K562 (cell line): ENCODE results near the gene ZNF407. TPM values are rescaled to one million over a fixed set of nuclear protein-coding genes. Genes with fewer than 3 reads are reported as not detected.

Experiments used
- ATAC-seq: fragments of 200-7000 bp; cut with Tn5 transposase; 3 replicates; pipeline ENCODE4 v1.9.1; 2020; ENCODE audit warnings: moderate library complexity
- BruUV-seq: library from RNA; stranded (reverse); fragments of 400-500 nt; replicated peaks from 2 replicates; lab custom pipeline; 2021; lab: Mats Ljungman, UMichigan
- CTCF ChIA-PET: fragments of 300-600 bp; formaldehyde crosslinking; extraction: SDS; loops from one replicate; lab custom pipeline; 2021; ENCODE audit warnings: low intra/inter-chr PET ratio; lab: Yijun Ruan, JAX
- POLR2A ChIA-PET: fragments of 300-600, 350-650 bp; sonication (Branson Sonifier 250); formaldehyde crosslinking; extraction: SDS; loops from one replicate; lab custom pipeline; 2021; ENCODE audit warnings: antibody characterized with exemption, inconsistent platforms; lab: Yijun Ruan, JAX
- DNase-seq, 4 experiments: peaks; one replicate each; pipeline versions ENCODE4 v3.0.0 to v3.0.0-alpha.2; 2011 to 2018; ENCODE audit warnings: low spot score in 3 of 4, mixed read lengths in 3 of 4; ENCODE audit errors: extremely low read depth in 1 of 4
- FAIRE-seq: peaks from 2 replicates; lab custom pipeline; 2011; peaks lifted over from hg19 to GRCh38; lab: Jason Lieb, UNC
- H2AFZ ChIP-seq: 2 replicates; pipeline ENCODE4 v1.6.0; 2011; ENCODE audit warnings: low read depth, low read length, control low read depth, inconsistent platforms
- H3K27ac ChIP-seq: fragments of 200-600 bp; 3 replicates; pipeline ENCODE4 v1.8.0; 2011; ENCODE audit warnings: low read depth, mild to moderate bottlenecking, control low read depth, inconsistent platforms, low read length, moderate library complexity, mixed read lengths; ENCODE audit errors: extremely low read depth
- H3K27me3 ChIP-seq, 2 experiments: fragments of 300-600 bp in 1 of 2; 2 replicates in 1 of 2; 3 replicates in 1 of 2; pipeline versions ENCODE4 v1.6.0 to v1.8.0; 2011; ENCODE audit warnings: inconsistent platforms in 2 of 2, low read length in 2 of 2, mild to moderate bottlenecking in 1 of 2, mixed read lengths in 1 of 2, moderate library complexity in 1 of 2; ENCODE audit not compliant: control insufficient read depth in 2 of 2, insufficient read depth in 2 of 2
- H3K36me3 ChIP-seq: fragments of 300-600 bp; 3 replicates; pipeline ENCODE4 v1.8.0; 2011; ENCODE audit warnings: mild to moderate bottlenecking, low read length, inconsistent platforms; ENCODE audit not compliant: control insufficient read depth, insufficient read depth
- H3K4me1 ChIP-seq, 2 experiments: fragments of 200-600 bp in 1 of 2; replicated peaks in 1 of 2; 2 replicates in 1 of 2; 3 replicates in 1 of 2; pipeline versions ENCODE4 v1.5.1 to v1.8.0; 2011; ENCODE audit warnings: inconsistent platforms in 2 of 2, low read length in 2 of 2, mild to moderate bottlenecking in 1 of 2, mixed read lengths in 1 of 2, moderate library complexity in 1 of 2; ENCODE audit not compliant: control insufficient read depth in 2 of 2, insufficient read depth in 2 of 2
- H3K4me2 ChIP-seq: 2 replicates; pipeline ENCODE4 v1.6.1; 2011; ENCODE audit warnings: low read length, control low read depth, inconsistent platforms, mixed read lengths; ENCODE audit not compliant: insufficient read depth
- H3K4me3 ChIP-seq: fragments of 200-600 bp; sonication (generic), shearing (Covaris generic); 2 replicates; pipeline ENCODE4 v1.5.1; 2016; ENCODE audit warnings: control low read depth, inconsistent platforms
- H3K79me2 ChIP-seq: fragments of 200-600 bp; 3 replicates; pipeline ENCODE4 v1.8.0; 2011; ENCODE audit warnings: low read length, inconsistent platforms; ENCODE audit not compliant: control insufficient read depth, insufficient read depth
- H3K9ac ChIP-seq, 2 experiments: 2 replicates each; pipeline versions ENCODE4 v1.6.0 to v1.6.1; 2011; ENCODE audit warnings: low read depth in 2 of 2, low read length in 2 of 2, control low read depth in 1 of 2, inconsistent platforms in 1 of 2, mild to moderate bottlenecking in 1 of 2, mixed read lengths in 1 of 2; ENCODE audit not compliant: insufficient read depth in 1 of 2
- H3K9me1 ChIP-seq: one replicate; pipeline ENCODE4 v1.6.0; 2011; ENCODE audit warnings: inconsistent platforms, mild to moderate bottlenecking, low read length, moderate library complexity; ENCODE audit not compliant: control insufficient read depth, insufficient read depth
- H3K9me3 ChIP-seq: replicated peaks from 2 replicates; pipeline ENCODE4 v1.5.1; 2011; ENCODE audit warnings: low read depth, low read length, inconsistent platforms; ENCODE audit not compliant: control insufficient read depth, insufficient read depth
- H4K20me1 ChIP-seq: replicated peaks from 2 replicates; pipeline ENCODE4 v1.6.1; 2011; ENCODE audit warnings: low read length, inconsistent platforms, mixed read lengths; ENCODE audit not compliant: control insufficient read depth, insufficient read depth
- CC2D1A ChIP-seq: fragments of 450-650 bp; IDR thresholded peaks from 2 replicates; pipeline ENCODE4 v1.6.1; 2017; ENCODE audit warnings: mild to moderate bottlenecking
- CCNT2 ChIP-seq: IDR thresholded peaks from 2 replicates; pipeline ENCODE4 v1.6.1; 2011; ENCODE audit warnings: borderline replicate concordance, low read depth, mild to moderate bottlenecking, moderate library complexity, mixed read lengths, low read length; ENCODE audit not compliant: insufficient read length; ENCODE audit errors: extremely low read depth
- FOXA3 ChIP-seq, 2 experiments: fragments of 450-650 bp in 1 of 2; sonication (generic) in 1 of 2; formaldehyde crosslinking; IDR thresholded peaks in 1 of 2; conservative IDR thresholded peaks in 1 of 2; 2 replicates each; pipeline versions ENCODE4 v1.4.0 to v1.8.0; 2020 to 2022; ENCODE audit warnings: mild to moderate bottlenecking in 2 of 2, missing genetic modification reagents in 1 of 2
- FOXJ3 ChIP-seq: sonication (generic); formaldehyde crosslinking; IDR thresholded peaks from 2 replicates; pipeline ENCODE4 v1.4.0; 2020; ENCODE audit warnings: mild to moderate bottlenecking, missing genetic modification reagents
- FOXK2 ChIP-seq, 2 experiments: fragments of 450-650 bp; IDR thresholded peaks in 1 of 2; conservative IDR thresholded peaks in 1 of 2; 2 replicates each; pipeline ENCODE4 v1.6.1; 2016; ENCODE audit warnings: low read depth in 2 of 2, mild to moderate bottlenecking in 1 of 2
- FOXP1 ChIP-seq: sonication (generic); formaldehyde crosslinking; IDR thresholded peaks from 2 replicates; pipeline ENCODE4 v1.8.0; 2022; ENCODE audit warnings: mild to moderate bottlenecking, missing genetic modification reagents
- KDM2B ChIP-seq: fragments of 250-450 bp; sonication (Bioruptor Pico); IDR thresholded peaks from 2 replicates; pipeline ENCODE4 v1.8.0; 2021; ENCODE audit warnings: mild to moderate bottlenecking, moderate library complexity
- POLR2B ChIP-seq: fragments of 450-650 bp; IDR thresholded peaks from 2 replicates; pipeline ENCODE4 v1.6.1; 2018; ENCODE audit warnings: low read depth; ENCODE audit not compliant: partially characterized antibody
- SRF ChIP-seq, 2 experiments: fragments of 250-450, 450-650 bp in 1 of 2; sonication (Bioruptor Pico) in 1 of 2; sonication (generic) in 1 of 2; formaldehyde crosslinking; IDR thresholded peaks; 2 replicates each; pipeline versions ENCODE4 v1.5.0 to v1.5.1; 2020 to 2022; ENCODE audit warnings: mild to moderate bottlenecking in 1 of 2, missing genetic modification reagents in 1 of 2
- THRAP3 ChIP-seq: fragments of 450-650 bp; IDR thresholded peaks from 2 replicates; pipeline ENCODE4 v1.6.1; 2016; ENCODE audit warnings: mild to moderate bottlenecking, inconsistent platforms, borderline replicate concordance
- ZNF263 ChIP-seq: sonication (generic); formaldehyde crosslinking; IDR thresholded peaks from 2 replicates; pipeline ENCODE4 v1.8.0; 2022; ENCODE audit warnings: mild to moderate bottlenecking, missing genetic modification reagents, borderline replicate concordance
- ZNF311 ChIP-seq: fragments of 250-450 bp; sonication (Bioruptor Pico); IDR thresholded peaks from 2 replicates; pipeline ENCODE4 v1.4.0; 2020; ENCODE audit warnings: mild to moderate bottlenecking, moderate library complexity
- ZNF766 ChIP-seq: fragments of 200-800 bp; sonication (Bioruptor generic); conservative IDR thresholded peaks from 2 replicates; pipeline ENCODE4 v1.6.1; 2016; ENCODE audit warnings: missing genetic modification characterization, missing compliant biosample characterization
- WGBS: fragments of 100-300 bp; shearing (Covaris generic); methylation state at CpG from one replicate; pipeline ENCODE4 v1.1.6; 2016; ENCODE audit warnings: low coverage, mixed read lengths; ENCODE audit not compliant: insufficient coverage; ENCODE audit errors: missing lambda C conversion rate; 5-methylcytosine and 5-hydroxymethylcytosine counted together
- in situ Hi-C: fragments of 300-500 bp; cut with MboI; formaldehyde crosslinking; loops from 4 replicates; pipeline ENCODE4 v1.15.0; 2018; ENCODE audit warnings: inconsistent platforms, mixed read lengths
- intact Hi-C: fragments of 100-400 bp; cut with micrococcal nuclease; formaldehyde crosslinking; loops from 2 replicates; pipeline ENCODE4 v1.14.2; 2022
- polyA plus RNA-seq, 8 experiments: library from polyadenylated mRNA; depleted of rRNA in 4 of 8; stranded (reverse) in 5 of 8; unstranded in 3 of 8; fragments of >200 nt; fragmentation: Nextera tagmentation in 2 of 8; fragmentation: Illumina TruSeq in 1 of 8; extraction: Ambion mirVana in 2 of 8; extraction: Trizol in 1 of 8; gene quantifications; 2 replicates each; pipeline versions ENCODE4 v1.2.1 to v1.2.3, GENCODE V29; 2011 to 2014; ENCODE audit warnings: inconsistent platforms in 1 of 8, missing spikeins in 1 of 8
- total RNA-seq, 7 experiments: library from RNA; depleted of rRNA in 6 of 7; stranded (reverse); fragments of >200 nt in 6 of 7; fragmentation: Illumina TruSeq in 2 of 7; extraction: Trizol in 2 of 7; gene quantifications; 2 replicates each; pipeline versions ENCODE4 v1.2.1 to v1.2.3, GENCODE V29; 2011 to 2021; ENCODE audit warnings: low replicate concordance in 1 of 7
- TF ChIP-seq, protein P1 (sequence below): sonication (generic); formaldehyde crosslinking; IDR thresholded peaks from 2 replicates; pipeline ENCODE4 v1.8.0; 2023; ENCODE audit warnings: mild to moderate bottlenecking, missing genetic modification reagents
- TF ChIP-seq, protein P2 (sequence below): fragments of 250-450 bp; sonication (Bioruptor Pico); IDR thresholded peaks from 2 replicates; pipeline ENCODE4 v1.5.1; 2021; ENCODE audit warnings: mild to moderate bottlenecking

ZNF407 gene
- total and polyA plus RNA-seq, 9 of the 15 experiments (the other 6 are each of a cell fraction or from before 2014, with no cell fraction given), result 0.21 to 5.4 (median 2.3) TPM

DNA sequence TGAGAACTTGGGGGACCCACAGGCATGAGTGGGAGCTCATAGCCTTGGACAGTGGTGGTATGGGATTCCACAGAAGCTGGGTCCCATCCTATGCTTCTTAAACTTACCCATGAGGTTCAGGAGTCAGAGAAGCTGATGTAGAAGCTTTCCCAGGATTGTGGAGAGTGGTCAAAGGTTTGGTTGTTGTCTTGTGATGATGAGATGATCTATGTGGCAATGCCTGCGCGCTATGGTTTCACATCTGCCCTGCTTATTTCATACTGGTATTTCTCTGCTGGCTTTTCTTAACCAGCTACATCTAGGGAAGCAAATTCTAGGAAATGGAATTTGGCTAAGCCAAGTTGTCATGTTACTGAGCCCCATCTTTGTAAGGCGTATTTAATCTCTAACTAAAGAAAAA, 168.6 kb downstream of the ZNF407 start:
- intact Hi-C loops, result no loop called here
- no peak overlapping the region for H2AFZ ChIP-seq

DNA sequence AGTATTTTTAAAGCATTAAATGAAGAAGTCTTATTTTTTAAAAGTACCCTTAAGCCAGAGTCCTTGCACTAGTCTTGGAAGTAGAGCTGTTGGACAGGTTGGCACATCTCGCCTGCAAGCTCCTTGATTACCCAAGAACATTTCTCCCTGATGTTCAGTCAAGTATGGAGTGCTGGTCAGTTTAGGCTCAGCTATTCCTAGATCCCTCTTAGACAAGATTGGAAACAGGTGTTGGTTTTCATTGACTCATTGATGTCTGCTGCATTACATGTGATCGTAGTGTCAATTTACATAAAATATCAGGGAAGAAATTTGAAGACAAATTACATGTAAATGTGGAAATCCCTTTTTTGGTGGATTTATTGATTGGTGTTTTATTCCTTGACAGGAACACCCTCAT, 170.4 kb downstream of the ZNF407 start:
- H3K79me2 ChIP-seq, result no peaks in the 10 kb centered on the region
- no peak overlapping the region for H3K27ac ChIP-seq
- in situ Hi-C loops, result no loop called here
- no peaks in the 10 kb centered on the region for H4K20me1 ChIP-seq
- no peaks in the 10 kb centered on the region for H3K9me1 ChIP-seq
- H3K9ac ChIP-seq, result no peak overlapping the region
- intact Hi-C loops, result no loop called here
- no peak for FAIRE-seq
- H3K4me1 ChIP-seq, result no peaks in the 10 kb centered on the region
- 92% methylated on average over 2 of the region's 2 CpGs for WGBS
- BruUV-seq, result no TSS peak
- H3K9me3 ChIP-seq, result no peaks in the 10 kb centered on the region
- ChIA-PET POLR2A (no interaction called here), CTCF (no interaction called here)
- no peak overlapping the region for H3K4me2 ChIP-seq
- no peak for ATAC-seq
- H3K27me3 ChIP-seq, result no peaks in the 10 kb centered on the region
- no peaks in the 10 kb centered on the region for H3K36me3 ChIP-seq
- no peak overlapping the region for H3K4me3 ChIP-seq
- H2AFZ ChIP-seq, result no peak overlapping the region
- DNase-seq, result no peak
- no peak for TF ChIP-seq ZNF766
- TF ChIP-seq ZNF311 (CRISPR knock-in tag), result no peak
- no peak for TF ChIP-seq ZNF263 (CRISPR knock-in tag)
- TF ChIP-seq THRAP3, result no peak
- TF ChIP-seq FOXJ3, result no peak
- no peak for TF ChIP-seq FOXP1 (CRISPR knock-in tag)
- no peak for TF ChIP-seq CCNT2
- TF ChIP-seq, protein P1, sequence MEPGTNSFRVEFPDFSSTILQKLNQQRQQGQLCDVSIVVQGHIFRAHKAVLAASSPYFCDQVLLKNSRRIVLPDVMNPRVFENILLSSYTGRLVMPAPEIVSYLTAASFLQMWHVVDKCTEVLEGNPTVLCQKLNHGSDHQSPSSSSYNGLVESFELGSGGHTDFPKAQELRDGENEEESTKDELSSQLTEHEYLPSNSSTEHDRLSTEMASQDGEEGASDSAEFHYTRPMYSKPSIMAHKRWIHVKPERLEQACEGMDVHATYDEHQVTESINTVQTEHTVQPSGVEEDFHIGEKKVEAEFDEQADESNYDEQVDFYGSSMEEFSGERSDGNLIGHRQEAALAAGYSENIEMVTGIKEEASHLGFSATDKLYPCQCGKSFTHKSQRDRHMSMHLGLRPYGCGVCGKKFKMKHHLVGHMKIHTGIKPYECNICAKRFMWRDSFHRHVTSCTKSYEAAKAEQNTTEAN (CRISPR knock-in tag), result no peak
- no peak for TF ChIP-seq SRF (CRISPR knock-in tag; IDR thresholded peaks at IDR 0.05)
- TF ChIP-seq, protein P2, sequence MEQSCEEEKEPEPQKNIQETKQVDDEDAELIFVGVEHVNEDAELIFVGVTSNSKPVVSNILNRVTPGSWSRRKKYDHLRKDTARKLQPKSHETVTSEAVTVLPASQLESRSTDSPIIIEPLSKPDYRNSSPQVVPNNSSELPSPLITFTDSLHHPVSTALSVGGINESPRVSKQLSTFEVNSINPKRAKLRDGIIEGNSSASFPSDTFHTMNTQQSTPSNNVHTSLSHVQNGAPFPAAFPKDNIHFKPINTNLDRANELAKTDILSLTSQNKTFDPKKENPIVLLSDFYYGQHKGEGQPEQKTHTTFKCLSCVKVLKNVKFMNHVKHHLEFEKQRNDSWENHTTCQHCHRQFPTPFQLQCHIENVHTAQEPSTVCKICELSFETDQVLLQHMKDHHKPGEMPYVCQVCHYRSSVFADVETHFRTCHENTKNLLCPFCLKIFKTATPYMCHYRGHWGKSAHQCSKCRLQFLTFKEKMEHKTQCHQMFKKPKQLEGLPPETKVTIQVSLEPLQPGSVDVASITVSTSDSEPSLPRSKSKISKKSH (CRISPR knock-in tag), result no peak
- no peak for TF ChIP-seq KDM2B
- TF ChIP-seq FOXA3 (CRISPR knock-in tag; conservative IDR thresholded peaks at IDR 0.05 in 1 of 2, IDR thresholded peaks at IDR 0.05 in 1 of 2), result no peak
- no peak for TF ChIP-seq POLR2B

More for the DNA sequence above, 168.6 kb downstream of the ZNF407 start:
- CTCF ChIA-PET, result no interaction called here
- H4K20me1 ChIP-seq, result no peaks in the 10 kb centered on the region
- no peak overlapping the region for H3K9ac ChIP-seq
- 78% methylated on average over 3 of the region's 3 CpGs for WGBS
- FAIRE-seq (no peak), ATAC-seq (no peak), DNase-seq (no peak)
- no peaks in the 10 kb centered on the region for H3K27me3 ChIP-seq
- no peak overlapping the region for H3K4me3 ChIP-seq
- TF ChIP-seq FOXK2 (conservative IDR thresholded peaks at IDR 0.05 in 1 of 2, IDR thresholded peaks at IDR 0.05 in 1 of 2; ENCODE audit: low read depth in 2 of 2) (no peak), CC2D1A (no peak), FOXA3 (CRISPR knock-in tag; conservative IDR thresholded peaks at IDR 0.05 in 1 of 2, IDR thresholded peaks at IDR 0.05 in 1 of 2) (no peak)
- H3K36me3 ChIP-seq, result no peaks in the 10 kb centered on the region
- H3K9me1 ChIP-seq, result no peaks in the 10 kb centered on the region
- POLR2A ChIA-PET, result no interaction called here
- H3K4me1 ChIP-seq, result no peaks in the 10 kb centered on the region
- no peaks in the 10 kb centered on the region for H3K79me2 ChIP-seq
- H3K27ac ChIP-seq, result no peak overlapping the region
- BruUV-seq, result no TSS peak
- H3K9me3 ChIP-seq, result no peaks in the 10 kb centered on the region
- H3K4me2 ChIP-seq, result no peak overlapping the region
- in situ Hi-C loops, result no loop called here
